Head of caudate nucleus (tissue), 42 donors: Measurements from ENCODE around the gene LTK.

Experiments used
- DNase-seq, 42 donors: peaks; one replicate each; pipeline versions ENCODE4 v3.0.0 to v3.0.0-alpha.2; 2020 to 2021; ENCODE audit warnings: mixed read lengths in 7 of 42
- intact Hi-C: fragments of 100-400 bp; cut with DNase I; formaldehyde crosslinking; loops from one replicate; pipeline ENCODE4 v1.15.0; 2022

Gene LTK

GRCh38 chr15:41544650-41545015 is 31.0 kb upstream of the LTK start:
- intact Hi-C loops: no loop called here
- peak in 2 of 42 donors; percentile 19 to 38 for DNase-seq

- intact Hi-C loops: no loop called here
- no peak for DNase-seq
These were observed 29.9 kb upstream of the LTK start for GRCh38 chr15:41543521-41543870.

- no peak for DNase-seq
- intact Hi-C loops: no loop called here
These were observed 23.2 kb upstream of the LTK start for GRCh38 chr15:41536866-41537265.

GRCh38 chr15:41535544-41535943 is 21.9 kb upstream of the LTK start:
- DNase-seq: no peak
- intact Hi-C loops: no loop called here

GRCh38 chr15:41530363-41530956 is 16.8 kb upstream of the LTK start:
- DNase-seq: no peak
- intact Hi-C loops: no loop called here

GRCh38 chr15:41523097-41523496 is 9.5 kb upstream of the LTK start:
- intact Hi-C loops: no loop called here
- DNase-seq: peak in 1 of 42 donors; percentile 51

- intact Hi-C loops: no loop called here
- DNase-seq: no peak
These were observed 8.0 kb upstream of the LTK start for GRCh38 chr15:41521614-41522013.

- DNase-seq: no peak
- intact Hi-C loops: no loop called here
These were observed 7.0 kb upstream of the LTK start for GRCh38 chr15:41520636-41521035.

GRCh38 chr15:41517895-41518449 is 4.3 kb upstream of the LTK start:
- intact Hi-C loops: no loop called here
- no peak for DNase-seq

- DNase-seq: no peak
- intact Hi-C loops: no loop called here
These were observed 604 bp downstream of the LTK start for GRCh38 chr15:41512940-41513505.

- intact Hi-C loops: no loop called here
- DNase-seq: no peak
These were observed 1.1 kb downstream of the LTK start for GRCh38 chr15:41512512-41512939.

- intact Hi-C loops: no loop called here
- DNase-seq: peak in 7 of 42 donors; percentile 29 to 60 (median 40)
These were observed 1.7 kb downstream of the LTK start for GRCh38 chr15:41511899-41512369.

GRCh38 chr15:41511331-41511898 is 2.2 kb downstream of the LTK start:
- intact Hi-C loops: no loop called here
- DNase-seq: peak in 1 of 42 donors; percentile 25

GRCh38 chr15:41510728-41511127 is 2.9 kb downstream of the LTK start:
- no peak for DNase-seq
- intact Hi-C loops: no loop called here

- intact Hi-C loops: no loop called here
These were observed 5.8 kb downstream of the LTK start for GRCh38 chr15:41507820-41508290.

GRCh38 chr15:41506796-41507341 is 6.8 kb downstream of the LTK start:
- DNase-seq: peak in 2 of 42 donors; percentile 22 to 41
- intact Hi-C loops: no loop called here

More at GRCh38 chr15:41507820-41508290, 5.8 kb downstream of the LTK start:
- no peak for DNase-seq

GRCh38 chr15:41505776-41506175 is 7.9 kb downstream of the LTK start:
- no peak for DNase-seq
- intact Hi-C loops: no loop called here

- DNase-seq: no peak
- intact Hi-C loops: no loop called here
These were observed 8.7 kb downstream of the LTK start for GRCh38 chr15:41504751-41505492.

- peak in 1 of 42 donors; percentile 25 for DNase-seq
- intact Hi-C loops: no loop called here
These were observed 10.0 kb downstream of the LTK start for GRCh38 chr15:41503669-41504010.
